GM15510 (cell line): Measurements from ENCODE around the gene PSMA4.

Experiments used
- POLR2A ChIP-seq: IDR thresholded peaks from 3 replicates; pipeline ENCODE4 v1.6.1; 2011; ENCODE audit warnings: borderline replicate concordance; ENCODE audit not compliant: insufficient read length; ENCODE audit errors: extremely low read depth

Gene PSMA4

DNA sequence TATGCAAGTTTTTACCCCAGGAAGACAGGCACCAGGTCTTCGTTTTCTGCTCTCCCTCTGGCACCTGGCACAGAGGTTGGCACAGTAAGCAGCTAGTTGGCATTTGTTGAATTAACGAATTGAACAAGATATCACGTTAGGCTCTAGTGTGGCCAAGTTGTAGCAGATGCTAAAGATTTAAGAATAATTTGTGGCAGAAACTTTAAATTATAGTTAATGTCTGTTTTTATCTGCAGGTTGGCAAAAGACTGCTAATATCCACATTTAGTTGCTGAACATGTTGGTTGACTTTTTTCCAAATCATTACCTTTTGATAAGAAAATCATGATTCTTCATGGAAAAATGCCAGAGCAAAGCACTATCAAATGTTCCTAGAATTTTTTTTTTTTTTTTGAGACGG lies 33.2 kb downstream of the PSMA4 start:
- no peak for TF ChIP-seq POLR2A

DNA sequence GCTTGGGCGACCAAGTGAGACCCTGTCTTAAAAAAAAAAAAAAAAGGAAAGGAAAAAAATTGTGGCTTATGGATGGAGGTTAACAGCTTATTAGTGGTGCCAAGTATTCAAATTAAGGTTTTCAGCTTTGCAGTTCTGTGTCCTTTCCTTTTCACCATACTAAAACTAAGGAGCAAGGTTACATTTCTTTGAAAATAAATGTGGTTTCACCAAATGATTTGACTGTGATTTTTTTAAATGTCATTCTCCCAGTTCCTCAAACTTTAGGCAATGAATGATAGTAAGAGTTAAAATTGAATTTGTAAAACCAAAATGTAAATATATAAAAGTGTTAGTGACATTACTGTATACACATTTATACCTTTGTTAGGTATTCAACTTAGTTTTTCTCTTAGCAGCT lies 34.7 kb downstream of the PSMA4 start:
- no peak for TF ChIP-seq POLR2A

DNA sequence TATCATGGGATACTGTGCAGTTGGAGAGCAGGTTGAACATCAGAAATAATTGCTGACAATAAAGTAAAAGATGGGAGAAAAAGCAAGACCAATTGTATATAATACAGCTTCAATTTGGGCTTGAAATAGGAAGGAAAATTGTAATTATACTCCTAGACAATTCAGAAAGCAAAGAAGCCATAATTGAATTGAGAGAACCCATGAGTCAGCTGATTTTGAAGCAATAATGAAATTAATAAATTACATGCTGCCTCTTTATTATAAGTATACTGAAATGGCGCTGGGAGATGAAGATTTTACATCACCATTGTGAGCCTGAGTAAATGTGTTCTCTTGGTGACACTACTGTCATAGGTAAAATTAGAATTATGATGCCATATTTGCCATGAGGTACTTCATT lies 57.3 kb downstream of the PSMA4 start:
- TF ChIP-seq POLR2A: no peak

DNA sequence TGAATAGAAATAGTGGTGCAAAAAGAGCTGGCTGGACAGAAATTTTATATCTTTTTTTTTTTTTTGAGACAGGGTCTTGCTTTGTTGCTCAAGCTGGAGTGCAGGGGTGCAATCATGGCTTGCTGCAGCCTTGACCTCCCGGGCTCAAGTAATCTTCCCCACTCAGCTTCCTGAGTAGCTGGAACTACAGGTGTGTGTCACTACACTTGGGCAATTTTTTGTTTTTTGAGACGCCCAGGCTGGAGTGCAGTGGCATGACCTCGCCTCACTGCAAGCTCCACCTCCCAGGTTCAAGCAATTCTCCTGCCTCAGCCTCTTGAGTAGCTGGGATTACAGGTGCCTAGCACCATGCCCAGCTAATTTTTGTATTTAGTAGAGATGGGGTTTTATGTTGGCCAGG lies 58.1 kb downstream of the PSMA4 start:
- no peak for TF ChIP-seq POLR2A

DNA sequence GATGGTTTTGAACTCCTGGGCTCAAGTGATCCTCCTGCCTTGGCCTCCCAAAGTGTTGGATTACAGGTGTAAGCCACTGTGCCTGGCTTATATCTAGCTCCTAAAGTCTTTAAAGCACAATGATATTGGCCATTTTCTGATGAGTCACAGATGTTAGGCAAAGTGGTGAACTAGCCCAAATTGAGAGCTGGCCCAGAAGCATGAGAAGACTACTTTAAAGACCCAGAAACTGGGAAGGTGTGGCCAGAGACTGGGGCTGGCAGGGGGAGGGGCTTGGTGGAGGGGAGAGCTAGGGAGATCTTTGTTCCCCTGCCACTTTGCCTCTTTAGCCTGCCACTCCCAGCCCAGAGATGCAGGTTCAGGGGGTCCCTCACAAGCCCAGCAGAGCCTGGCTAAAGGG lies 58.9 kb downstream of the PSMA4 start:
- no peak for TF ChIP-seq POLR2A
